GM18519 (cell line): Measurements from ENCODE around the gene ITGB8.

Experiments used
- ATAC-seq: cut with Tn5 transposase; IDR thresholded peaks from one replicate; pipeline ENCODE4 v1.9.1; 2021; ENCODE audit warnings: mild to moderate bottlenecking, moderate library complexity; ENCODE audit not compliant: unreplicated experiment, low FRiP score

The ITGB8 gene

DNA sequence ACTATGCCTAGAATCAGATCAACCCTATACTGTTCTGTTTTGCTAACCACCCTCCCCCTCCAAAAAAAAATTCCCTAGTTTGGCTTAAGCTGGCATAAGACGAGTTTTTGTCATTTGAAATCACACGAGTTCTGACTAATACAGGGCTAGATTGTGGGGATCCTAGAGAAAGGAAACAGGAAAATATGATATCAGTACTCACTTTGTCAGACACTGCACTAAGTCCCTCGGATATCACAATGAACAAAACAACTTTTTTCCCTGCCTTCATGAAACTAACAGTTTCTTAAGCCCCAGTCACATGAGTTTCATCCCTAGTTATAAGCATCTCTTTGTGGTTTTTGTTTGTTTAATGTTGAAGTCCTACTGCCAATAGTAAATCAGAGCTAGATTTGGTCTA lies 118.5 kb downstream of the ITGB8 start:
- ATAC-seq = no peak

DNA sequence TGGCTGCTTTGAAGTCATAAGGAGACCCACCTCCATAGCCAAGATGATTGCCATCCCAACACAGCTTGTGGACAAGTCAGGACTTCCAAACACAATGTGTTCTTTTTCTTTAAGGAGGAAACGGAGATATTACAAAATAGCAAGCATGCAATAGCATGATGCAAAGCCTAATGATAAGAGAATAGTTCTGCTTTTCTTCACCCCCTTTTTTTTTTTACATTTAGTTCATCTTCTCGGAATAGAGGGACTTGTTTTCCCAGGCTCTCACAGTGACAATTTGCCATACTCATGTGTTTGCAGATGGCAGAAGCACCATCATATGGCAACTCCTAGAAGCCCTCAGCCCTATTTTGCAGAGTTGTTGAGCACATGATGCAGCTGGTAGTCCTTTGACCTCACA lies 119.8 kb downstream of the ITGB8 start:
- ATAC-seq = no peak

DNA sequence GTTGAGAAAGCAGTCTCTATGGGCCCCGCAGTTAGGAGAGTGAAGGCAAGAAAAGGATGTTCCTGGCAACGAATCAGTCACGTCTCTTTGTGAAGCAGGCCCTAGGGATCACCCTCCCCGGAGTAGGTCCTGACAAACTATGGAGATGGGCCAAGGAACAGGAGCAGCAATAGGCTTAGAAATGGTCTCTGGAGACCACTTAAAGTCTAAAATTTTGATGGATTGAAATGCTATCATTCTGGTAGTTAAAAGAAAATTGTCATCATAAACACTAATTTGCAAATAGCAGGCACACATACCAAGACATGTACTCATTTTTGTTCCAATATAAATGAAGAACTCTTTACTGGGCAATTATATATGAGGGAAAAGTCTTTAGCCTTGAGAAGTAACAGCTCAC lies 123.5 kb downstream of the ITGB8 start:
- no peak for ATAC-seq

DNA sequence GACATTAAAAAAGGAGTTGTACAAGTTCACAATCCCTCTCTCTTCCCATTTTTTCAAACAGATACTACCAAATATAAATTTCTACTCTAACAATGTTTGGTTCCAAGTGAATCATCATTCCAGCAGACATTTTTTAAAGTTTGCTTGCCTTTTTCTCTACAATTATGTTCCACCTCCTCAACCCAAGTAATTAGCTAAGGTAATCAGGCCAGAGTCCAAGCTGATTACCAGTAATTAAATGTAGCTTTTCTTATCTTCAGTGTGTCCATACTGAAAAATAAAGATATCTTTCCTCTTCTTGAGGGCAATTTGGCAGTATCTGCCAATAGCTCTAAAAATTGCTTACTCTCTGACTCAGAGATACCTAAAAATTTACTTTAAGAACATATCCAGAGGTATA lies 126.0 kb downstream of the ITGB8 start:
- no peak for ATAC-seq

DNA sequence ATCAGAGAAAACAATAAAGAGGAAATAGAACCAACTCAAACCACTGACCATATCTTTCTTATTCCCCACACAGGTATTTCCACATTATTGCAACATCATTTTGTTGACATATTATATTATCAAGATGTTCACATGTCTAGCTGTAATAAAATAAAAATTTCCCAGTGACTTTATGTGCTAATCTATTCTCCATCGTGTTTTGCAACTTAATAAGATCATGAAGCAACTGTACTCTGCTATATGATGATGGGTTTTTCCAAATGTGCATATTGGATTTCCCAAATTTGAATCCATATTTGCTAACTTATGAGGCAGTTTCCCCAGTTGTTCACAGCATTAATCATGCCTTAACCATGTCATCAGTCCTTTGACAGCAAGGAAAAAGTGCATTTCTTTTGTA lies 127.8 kb downstream of the ITGB8 start:
- ATAC-seq = no peak

DNA sequence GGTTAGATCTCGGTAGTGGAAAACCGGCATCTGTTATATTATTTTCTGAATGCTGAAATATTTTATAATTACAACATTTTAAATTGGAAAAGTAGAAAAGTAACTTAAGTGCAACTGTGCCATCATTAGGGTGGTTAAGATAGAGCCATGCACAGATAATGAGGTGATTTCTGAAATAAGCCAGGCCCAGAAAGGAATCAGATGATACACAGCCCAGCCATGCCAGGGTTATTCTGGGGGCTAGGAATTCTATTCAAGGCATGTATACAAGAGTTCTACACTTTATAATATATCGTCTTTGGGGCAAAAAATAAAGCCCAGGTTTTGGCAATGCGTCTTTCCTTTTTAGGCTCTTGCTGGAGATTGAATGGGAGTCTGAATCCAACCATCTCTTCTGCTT lies 128.7 kb downstream of the ITGB8 start:
- no peak for ATAC-seq

DNA sequence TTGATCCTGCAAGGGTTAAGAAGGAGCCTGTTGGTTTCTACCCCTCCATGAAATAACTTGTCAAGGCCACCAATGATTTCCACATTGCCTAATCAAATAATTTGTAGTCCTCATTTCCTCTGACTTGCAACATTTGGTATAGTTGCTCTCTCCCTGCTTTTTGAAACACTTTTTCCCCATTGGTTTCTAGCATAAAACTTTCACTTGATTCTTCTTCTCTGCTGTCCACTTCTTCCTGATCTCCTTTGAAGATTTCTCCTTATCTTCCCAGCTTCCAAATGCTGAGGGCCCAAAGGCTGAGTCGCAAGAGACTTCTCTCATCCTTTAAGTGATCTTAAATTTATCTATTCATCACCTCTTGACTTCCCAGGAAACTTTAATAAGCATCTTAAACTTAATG lies 134.2 kb downstream of the ITGB8 start:
- ATAC-seq = no peak
